SJSA1 (cell line): ENCODE data around the gene WWOX. TPM values are rescaled to one million over a fixed set of nuclear protein-coding genes. Genes with fewer than 3 reads are reported as not detected.
"Not testable (repeated sequence)": the region's sequence is repeated elsewhere in the genome, so short reads cannot be mapped to it uniquely, and the experiment has no call there.

Experiments used
- DNase-seq, 2 experiments: peaks; one replicate each; pipeline ENCODE4 v3.0.0-alpha.2; 2015 to 2020; ENCODE audit warnings: low spot score in 2 of 2, low read depth in 1 of 2
- H3K27ac ChIP-seq: fragments of 250-450 bp; sonication (Bioruptor Pico); 2 replicates; pipeline ENCODE4 v1.5.1; 2020; ENCODE audit warnings: mild to moderate bottlenecking, moderate library complexity
- H3K27me3 ChIP-seq: fragments of 250-450 bp; sonication (Bioruptor Pico); replicated peaks from 2 replicates; pipeline ENCODE4 v1.5.1; 2020; ENCODE audit warnings: mild to moderate bottlenecking, moderate library complexity
- H3K36me3 ChIP-seq: fragments of 250-450 bp; sonication (Bioruptor Pico); 2 replicates; pipeline ENCODE4 v1.5.1; 2020; ENCODE audit warnings: mild to moderate bottlenecking
- H3K4me1 ChIP-seq: fragments of 250-450 bp; sonication (Bioruptor Pico); replicated peaks from 2 replicates; pipeline ENCODE4 v1.6.1; 2021; ENCODE audit warnings: mild to moderate bottlenecking
- H3K4me3 ChIP-seq: fragments of 250-450 bp; sonication (Bioruptor Pico); 2 replicates; pipeline ENCODE4 v1.5.1; 2020; ENCODE audit warnings: mild to moderate bottlenecking
- H3K9me3 ChIP-seq: fragments of 250-450 bp; sonication (Bioruptor Pico); replicated peaks from 2 replicates; pipeline ENCODE4 v1.5.1; 2020; ENCODE audit warnings: mild to moderate bottlenecking
- total RNA-seq: library from RNA; depleted of rRNA; stranded (reverse); fragments of >200 nt; shearing (Covaris generic); gene quantifications from 2 replicates; pipeline ENCODE4 v1.2.3, GENCODE V29; 2014

WWOX gene
- total RNA-seq, 1 experiment from 2014 or later, result 13.4 TPM

GRCh38 chr16:79218351-79218750, 1118.9 kb downstream of the WWOX start:
- no peak for DNase-seq
- H3K4me1 ChIP-seq, result no peaks in the 10 kb centered on the region
- H3K27ac ChIP-seq, result no peak overlapping the region
- H3K4me3 ChIP-seq, result no peak overlapping the region
- no peaks in the 10 kb centered on the region for H3K9me3 ChIP-seq
- no peaks in the 10 kb centered on the region for H3K36me3 ChIP-seq
- H3K27me3 ChIP-seq, result no peaks in the 10 kb centered on the region

- not testable (repeated sequence) for H3K27me3 ChIP-seq, H3K4me3 ChIP-seq, H3K36me3 ChIP-seq, H3K27ac ChIP-seq, H3K9me3 ChIP-seq, DNase-seq, H3K4me1 ChIP-seq
These were observed 1126.5 kb downstream of the WWOX start for GRCh38 chr16:79225994-79226393.

DNA sequence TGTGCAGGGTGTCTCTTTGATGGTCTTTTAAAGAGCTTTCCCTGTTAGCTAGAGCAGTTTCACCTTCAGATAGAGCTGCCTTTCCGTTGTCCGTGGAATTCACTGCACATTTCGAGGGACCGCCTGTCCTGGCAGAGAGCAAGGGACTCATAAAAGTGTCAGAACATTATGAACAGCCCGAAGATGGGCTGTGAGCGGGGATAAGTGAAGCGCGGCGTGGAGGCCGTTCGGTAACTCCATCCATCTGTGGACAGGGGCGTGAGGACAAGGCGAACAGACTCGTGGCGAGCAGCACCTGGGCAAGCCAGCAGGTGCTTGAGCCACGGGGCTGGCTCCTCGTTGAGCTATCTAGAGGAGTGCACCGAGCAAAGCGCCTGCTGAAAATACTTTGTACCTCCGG, 1129.9 kb downstream of the WWOX start:
- Histone ChIP-seq H3K4me1 (no peaks in the 10 kb centered on the region), H3K4me3 (no peak overlapping the region), H3K36me3 (no peaks in the 10 kb centered on the region), H3K27ac (no peak overlapping the region), H3K27me3 (no peaks in the 10 kb centered on the region), H3K9me3 (peaks cover 3% of the 10 kb centered on the region; the same call in 1 of the 2 replicates)
- DNase-seq, result no peak

GRCh38 chr16:79245700-79246099, 1146.2 kb downstream of the WWOX start:
- not testable (repeated sequence) for H3K36me3 ChIP-seq, H3K27ac ChIP-seq, DNase-seq, H3K4me1 ChIP-seq, H3K9me3 ChIP-seq, H3K4me3 ChIP-seq, H3K27me3 ChIP-seq

DNA sequence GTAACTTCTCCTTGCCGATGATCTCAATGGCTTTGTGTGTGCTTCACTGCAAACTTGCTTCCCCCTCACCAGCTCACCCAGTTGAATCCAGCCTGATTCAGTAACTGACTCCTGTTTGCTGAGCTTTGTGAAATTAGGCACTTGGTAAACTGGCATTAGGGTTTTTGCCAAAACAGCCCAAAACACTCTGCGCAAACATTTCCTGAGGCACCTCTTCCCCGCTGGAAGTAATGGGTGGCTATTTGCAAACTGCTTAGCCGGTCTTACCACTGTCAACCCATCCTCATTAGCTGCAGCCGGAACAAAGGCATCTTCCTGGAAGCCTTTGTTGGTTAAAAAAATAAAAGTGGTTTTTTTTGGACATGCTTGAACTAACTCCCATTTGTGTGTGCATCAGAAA, 1147.9 kb downstream of the WWOX start:
- Histone ChIP-seq H3K9me3 (no peaks in the 10 kb centered on the region), H3K27me3 (no peaks in the 10 kb centered on the region), H3K4me3 (no peak overlapping the region), H3K4me1 (no peaks in the 10 kb centered on the region), H3K36me3 (no peaks in the 10 kb centered on the region), H3K27ac (no peak overlapping the region)
- no peak for DNase-seq

DNA sequence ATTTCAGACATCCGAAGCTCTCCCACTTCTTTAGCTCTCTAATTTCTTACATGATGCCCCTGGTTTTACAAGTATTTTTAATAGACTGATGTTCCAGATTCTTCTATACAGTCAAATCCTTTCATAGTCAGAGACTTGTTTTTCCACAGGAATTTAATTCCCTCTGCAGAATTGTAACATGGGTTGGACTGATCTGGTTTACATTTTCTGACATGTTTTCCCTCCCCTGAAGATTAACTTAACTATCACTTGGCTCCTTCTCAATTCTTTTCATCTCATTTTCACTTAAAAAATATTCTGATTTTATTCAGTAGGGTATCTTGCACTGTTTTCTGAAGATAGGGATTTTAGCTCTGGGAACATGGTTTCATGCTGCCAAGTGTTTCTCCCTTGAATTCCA, 1148.9 kb downstream of the WWOX start:
- Histone ChIP-seq H3K27ac (no peak overlapping the region), H3K4me1 (no peaks in the 10 kb centered on the region), H3K9me3 (no peaks in the 10 kb centered on the region), H3K4me3 (no peak overlapping the region), H3K27me3 (no peaks in the 10 kb centered on the region), H3K36me3 (no peaks in the 10 kb centered on the region)
- DNase-seq, result no peak

GRCh38 chr16:79250502-79251098, 1151.1 kb downstream of the WWOX start:
- H3K27me3 ChIP-seq, result no peaks in the 10 kb centered on the region
- no peak overlapping the region for H3K27ac ChIP-seq
- H3K9me3 ChIP-seq, result no peaks in the 10 kb centered on the region

GRCh38 chr16:79253100-79253631, 1153.7 kb downstream of the WWOX start:
- H3K9me3 ChIP-seq, result no peaks in the 10 kb centered on the region
- H3K27ac ChIP-seq, result no peak overlapping the region
- no peak for DNase-seq
- H3K36me3 ChIP-seq, result no peaks in the 10 kb centered on the region
- H3K4me3 ChIP-seq, result no peak overlapping the region
- no peaks in the 10 kb centered on the region for H3K4me1 ChIP-seq
- no peaks in the 10 kb centered on the region for H3K27me3 ChIP-seq

More at GRCh38 chr16:79250502-79251098, 1151.1 kb downstream of the WWOX start:
- Histone ChIP-seq H3K36me3 (no peaks in the 10 kb centered on the region), H3K4me3 (no peak overlapping the region), H3K4me1 (no peaks in the 10 kb centered on the region)
- DNase-seq, result no peak

DNA sequence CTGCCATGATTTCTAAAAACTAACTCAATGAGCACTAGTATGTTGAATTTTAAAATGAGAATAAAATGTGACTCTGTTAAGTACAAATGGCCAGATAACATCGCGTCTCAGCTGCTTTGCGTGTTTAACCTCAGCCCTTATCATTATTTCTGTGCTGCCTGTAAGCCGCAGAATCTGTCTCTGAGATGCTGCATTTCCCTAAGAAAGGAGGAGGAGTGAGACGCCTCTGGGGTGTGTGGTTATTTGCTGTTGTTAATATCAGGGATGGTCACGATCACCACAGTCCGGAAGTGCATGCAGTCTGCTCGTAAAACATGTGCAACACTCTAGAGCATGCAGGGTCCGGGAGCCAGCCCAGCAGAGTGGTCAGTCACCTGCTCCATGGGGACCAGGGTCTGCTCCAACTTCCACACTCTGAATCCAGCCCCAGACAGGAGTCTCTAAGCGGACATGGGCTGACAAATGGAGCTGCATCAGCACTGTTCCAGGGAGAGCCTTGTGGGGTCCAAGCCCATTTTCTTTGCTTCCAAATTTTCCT, 1158.6 kb downstream of the WWOX start:
- no peak overlapping the region for H3K27ac ChIP-seq
- H3K9me3 ChIP-seq, result no peaks in the 10 kb centered on the region
- DNase-seq, result no peak
- H3K27me3 ChIP-seq, result no peaks in the 10 kb centered on the region
- H3K4me3 ChIP-seq, result no peak overlapping the region
- H3K36me3 ChIP-seq, result no peaks in the 10 kb centered on the region
- no peaks in the 10 kb centered on the region for H3K4me1 ChIP-seq

DNA sequence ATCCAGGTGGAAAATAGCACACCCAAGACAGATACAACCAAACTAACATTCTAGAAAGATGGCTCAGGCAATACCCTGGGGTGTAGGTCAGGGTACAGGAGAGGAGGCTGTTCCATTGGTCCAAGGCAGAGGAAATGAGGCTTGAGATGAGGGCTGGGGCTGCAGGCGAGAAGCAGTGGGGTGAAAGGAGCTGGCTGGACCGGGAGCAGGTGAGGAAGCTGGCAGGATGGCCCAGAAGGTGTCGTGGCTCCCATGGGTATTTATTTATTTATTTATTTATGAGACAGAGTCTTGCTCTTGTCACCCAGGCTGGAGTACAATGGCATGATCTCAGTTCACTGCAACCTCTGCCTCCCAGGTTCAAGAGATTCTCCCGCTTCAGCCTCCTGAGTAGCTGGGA, 1161.4 kb downstream of the WWOX start:
- H3K27me3 ChIP-seq, H3K4me1 ChIP-seq, H3K27ac ChIP-seq, DNase-seq, H3K9me3 ChIP-seq, H3K36me3 ChIP-seq, H3K4me3 ChIP-seq: not testable (repeated sequence)

GRCh38 chr16:79261481-79261940, 1162.1 kb downstream of the WWOX start:
- Histone ChIP-seq H3K9me3 (no peaks in the 10 kb centered on the region), H3K36me3 (no peaks in the 10 kb centered on the region)

DNA sequence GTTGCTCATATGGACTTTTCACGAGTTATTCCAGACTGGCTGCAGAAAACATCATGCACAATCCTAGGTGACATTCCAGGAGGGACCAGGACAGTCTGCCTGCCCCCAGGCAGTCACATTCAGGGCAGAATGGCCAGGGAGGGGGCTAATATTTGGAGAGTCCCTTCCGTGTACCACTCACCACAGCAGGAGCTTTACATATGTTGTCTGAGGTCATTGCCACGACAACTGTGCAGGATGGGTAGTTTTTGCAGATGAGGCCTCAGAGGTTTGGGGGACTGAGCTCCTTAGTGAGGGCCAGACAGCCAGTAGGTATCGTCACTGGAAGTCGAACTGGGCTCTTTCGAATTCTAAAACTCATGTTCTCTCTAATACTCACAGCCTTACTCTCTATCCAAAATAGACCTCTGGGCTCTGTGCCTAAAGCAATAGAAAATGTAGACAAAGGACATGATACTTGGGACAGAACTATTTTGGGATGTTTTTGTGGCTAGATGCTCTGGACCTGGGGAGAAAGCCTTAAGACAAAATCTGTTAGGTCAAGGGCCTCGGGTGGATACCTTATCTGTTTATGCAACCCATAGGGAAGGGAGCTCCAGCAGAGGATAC, 1162.6 kb downstream of the WWOX start:
- H3K9me3 ChIP-seq, result no peaks in the 10 kb centered on the region
- H3K36me3 ChIP-seq, result no peaks in the 10 kb centered on the region
- H3K4me3 ChIP-seq, result no peak overlapping the region
- no peak for DNase-seq
- no peaks in the 10 kb centered on the region for H3K27me3 ChIP-seq
- no peaks in the 10 kb centered on the region for H3K4me1 ChIP-seq
- H3K27ac ChIP-seq, result no peak overlapping the region

More at GRCh38 chr16:79261481-79261940, 1162.1 kb downstream of the WWOX start:
- no peaks in the 10 kb centered on the region for H3K4me1 ChIP-seq
- no peak overlapping the region for H3K4me3 ChIP-seq
- no peaks in the 10 kb centered on the region for H3K27me3 ChIP-seq
- peak in 1 of 2 experiments; percentile 3 for DNase-seq
- no peak overlapping the region for H3K27ac ChIP-seq
